ENCODE results near the gene FHAD1.

Gene FHAD1

DNA sequence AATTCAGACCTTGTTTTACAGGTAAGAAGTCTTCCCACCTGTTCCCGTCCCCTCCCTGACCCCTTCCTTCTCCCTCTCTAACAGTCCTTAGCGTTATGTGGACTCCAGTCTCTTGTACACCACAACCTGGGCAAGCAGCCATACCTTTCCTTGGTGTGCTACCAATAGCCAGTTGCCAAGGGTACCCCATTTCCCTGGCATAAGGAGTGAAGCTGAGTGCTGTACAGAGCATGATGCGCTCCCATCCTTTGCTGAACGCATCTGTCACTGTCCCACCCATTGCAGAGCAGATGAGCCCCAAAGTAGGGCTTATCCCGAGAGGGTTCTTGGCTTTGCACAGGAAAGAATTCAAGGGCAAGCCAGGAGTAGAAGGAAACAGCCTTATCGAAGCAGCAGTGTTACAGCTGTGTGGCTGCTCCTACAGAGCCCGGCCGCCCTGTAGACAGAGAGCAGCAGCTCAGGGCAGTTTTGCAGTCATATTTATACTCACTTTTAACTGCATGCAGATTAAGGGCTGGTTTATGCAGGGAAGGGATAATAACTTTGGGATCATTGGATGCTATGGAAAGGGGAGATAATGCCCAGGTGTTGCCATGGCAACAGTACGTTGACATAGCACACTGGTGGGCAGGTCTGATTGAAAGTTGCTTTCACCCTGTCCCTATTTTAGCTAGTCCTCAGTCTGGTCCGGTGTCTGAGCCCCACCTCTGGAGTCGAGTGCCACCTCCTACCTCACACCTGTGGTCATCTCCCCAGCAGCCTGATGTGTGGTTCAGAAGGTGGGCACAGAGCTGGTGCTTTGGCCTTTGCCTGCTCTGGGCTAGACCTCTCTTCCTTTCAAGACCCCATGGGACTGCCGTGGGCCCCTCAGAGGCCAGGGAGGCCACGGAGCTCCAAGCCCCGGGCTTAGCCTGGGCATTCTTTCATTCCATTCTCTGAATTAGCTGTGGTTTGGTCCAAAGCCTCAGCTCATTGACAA, 5.1 kb downstream of the FHAD1 start:
- DNase-seq: no peak

DNA sequence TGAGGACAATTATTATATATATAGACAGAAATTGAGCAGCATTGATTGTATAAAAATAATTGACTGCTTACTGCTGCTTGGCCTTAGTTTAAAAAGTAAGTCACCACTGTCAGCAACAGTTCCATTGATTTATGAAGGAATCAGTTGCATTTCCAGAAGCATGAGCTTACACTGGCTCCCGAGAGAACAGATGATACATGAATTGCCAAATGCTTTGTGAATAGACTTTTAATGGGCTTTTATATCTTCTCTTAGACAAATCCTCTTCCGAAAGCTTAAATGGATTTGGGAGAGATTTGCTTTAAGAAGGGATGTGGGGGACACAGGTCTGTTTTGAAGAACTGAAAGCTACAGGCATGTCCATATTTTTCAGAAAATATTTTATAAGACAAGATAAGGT, 7.5 kb downstream of the FHAD1 start:
- DNase-seq: no peak

DNA sequence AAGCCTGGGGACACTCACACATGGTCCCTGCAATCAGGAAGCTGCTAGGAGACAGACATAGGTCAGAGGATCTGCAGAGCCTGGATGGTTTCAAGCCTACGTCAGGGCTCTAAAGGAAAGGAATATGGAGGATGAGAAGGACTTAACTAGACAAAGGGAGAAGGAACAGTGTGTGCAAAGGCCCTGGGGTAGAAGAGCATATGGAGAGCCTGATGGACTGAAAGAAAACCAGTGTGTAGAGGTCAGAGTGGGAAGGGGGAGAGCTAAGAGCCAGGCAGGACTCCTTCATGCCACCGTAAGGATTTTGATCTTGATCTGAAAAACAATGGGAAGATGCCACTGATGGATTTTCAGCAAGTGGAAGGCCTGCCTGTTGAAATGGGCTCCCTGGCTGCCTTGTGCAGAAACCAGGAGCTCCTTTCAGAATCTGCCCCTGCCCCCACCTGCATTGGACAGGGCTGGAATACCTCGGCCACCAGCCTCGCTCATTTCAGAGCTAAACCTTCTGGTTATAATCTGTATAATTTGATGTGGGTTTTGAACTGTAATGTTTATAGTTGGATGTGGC, 8.6 kb downstream of the FHAD1 start:
- DNase-seq: no peak

DNA sequence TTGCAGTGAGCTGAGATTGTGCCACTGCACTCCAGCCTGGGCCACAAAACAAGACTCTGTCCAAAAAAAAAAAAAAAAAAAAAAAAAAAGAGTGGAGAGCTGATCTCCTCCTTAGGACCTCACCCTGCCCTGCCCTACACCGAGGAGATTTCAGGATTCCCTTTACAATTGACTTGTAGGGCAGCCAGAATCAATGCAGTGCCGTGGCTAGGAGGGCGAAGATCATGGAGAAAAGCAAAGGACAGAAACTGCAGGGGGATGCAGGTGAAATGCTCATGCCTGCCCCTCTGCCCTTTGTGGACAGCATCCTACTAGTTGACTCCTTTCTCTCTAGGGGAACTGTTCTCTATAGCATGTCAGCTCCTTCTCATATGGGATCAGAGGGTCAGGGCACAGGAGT, 9.6 kb downstream of the FHAD1 start:
- no peak for DNase-seq

DNA sequence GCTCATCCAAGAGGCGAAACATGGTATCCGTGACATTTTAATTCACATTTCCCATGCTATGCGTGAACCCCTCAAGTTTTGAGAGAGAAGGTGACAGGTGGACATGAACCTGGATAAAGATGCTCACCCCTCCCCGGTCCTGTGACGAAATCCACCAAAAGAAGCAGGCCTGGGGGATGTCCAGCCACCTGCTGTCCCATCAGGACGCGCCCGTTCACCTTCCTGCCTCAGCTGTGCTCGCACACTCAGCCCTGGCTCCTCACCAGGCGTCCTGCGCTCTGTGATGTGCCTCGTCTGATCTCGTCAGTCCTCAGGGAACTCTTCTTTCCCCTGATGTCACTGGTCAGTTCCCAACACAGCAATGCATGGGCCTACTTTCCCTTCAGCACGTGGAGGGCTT, 10.3 kb downstream of the FHAD1 start:
- DNase-seq: no peak

DNA sequence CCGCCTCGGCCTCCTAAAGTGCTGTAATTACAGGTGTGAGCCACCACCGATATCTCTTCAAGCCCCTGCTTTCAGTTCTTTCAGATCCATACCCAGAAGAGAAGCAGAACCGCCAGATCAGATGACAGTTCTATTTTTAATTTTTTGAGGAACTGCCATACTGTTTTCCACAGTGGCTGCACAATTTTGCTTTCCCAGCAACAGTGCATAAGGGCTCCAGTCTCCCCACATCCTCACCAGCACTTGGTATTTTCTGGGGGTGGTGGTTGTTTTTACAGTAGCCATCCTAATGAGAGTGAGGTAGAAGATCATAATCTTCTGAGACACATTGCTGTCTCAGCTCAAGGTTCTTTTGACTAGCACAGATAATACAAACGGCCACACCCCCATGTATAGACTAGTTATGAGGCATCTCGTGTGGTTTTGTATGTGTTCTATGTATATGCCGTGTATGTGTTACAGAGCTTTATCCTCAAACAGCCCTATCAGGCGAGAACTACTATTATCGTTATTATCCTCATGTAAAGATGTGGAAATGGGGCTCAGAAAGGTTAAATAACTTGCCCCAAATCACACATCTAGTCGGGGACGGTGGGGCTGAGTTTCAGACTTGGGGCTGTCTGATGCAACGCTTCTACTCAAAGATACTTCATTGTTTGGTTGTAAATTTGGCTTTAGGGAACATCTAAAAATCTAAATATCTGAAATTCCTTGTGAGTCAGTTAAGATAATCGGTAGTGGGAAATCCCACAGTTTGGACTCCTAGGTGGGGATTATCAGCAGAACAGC, 12.0 kb downstream of the FHAD1 start:
- DNase-seq: no peak

DNA sequence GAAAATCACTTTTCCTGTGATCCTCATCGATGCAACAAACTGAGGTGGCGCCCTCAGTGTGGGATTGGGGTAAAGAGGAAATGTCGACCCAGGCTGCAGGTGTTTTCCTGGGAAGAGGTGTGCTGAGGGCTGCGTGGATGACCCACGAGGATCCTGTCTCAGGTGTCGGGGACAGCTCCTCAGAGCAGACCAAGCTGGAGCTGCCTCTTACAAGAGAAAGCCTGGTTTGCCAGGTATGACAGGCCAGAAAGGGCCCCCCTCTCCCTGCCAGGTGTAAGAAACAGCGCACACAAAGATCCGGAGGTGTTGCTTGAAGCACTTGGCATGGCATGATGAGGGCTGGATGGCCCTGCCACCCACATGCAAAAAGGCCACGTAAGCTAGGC, 12.6 kb downstream of the FHAD1 start:
- DNase-seq: no peak

DNA sequence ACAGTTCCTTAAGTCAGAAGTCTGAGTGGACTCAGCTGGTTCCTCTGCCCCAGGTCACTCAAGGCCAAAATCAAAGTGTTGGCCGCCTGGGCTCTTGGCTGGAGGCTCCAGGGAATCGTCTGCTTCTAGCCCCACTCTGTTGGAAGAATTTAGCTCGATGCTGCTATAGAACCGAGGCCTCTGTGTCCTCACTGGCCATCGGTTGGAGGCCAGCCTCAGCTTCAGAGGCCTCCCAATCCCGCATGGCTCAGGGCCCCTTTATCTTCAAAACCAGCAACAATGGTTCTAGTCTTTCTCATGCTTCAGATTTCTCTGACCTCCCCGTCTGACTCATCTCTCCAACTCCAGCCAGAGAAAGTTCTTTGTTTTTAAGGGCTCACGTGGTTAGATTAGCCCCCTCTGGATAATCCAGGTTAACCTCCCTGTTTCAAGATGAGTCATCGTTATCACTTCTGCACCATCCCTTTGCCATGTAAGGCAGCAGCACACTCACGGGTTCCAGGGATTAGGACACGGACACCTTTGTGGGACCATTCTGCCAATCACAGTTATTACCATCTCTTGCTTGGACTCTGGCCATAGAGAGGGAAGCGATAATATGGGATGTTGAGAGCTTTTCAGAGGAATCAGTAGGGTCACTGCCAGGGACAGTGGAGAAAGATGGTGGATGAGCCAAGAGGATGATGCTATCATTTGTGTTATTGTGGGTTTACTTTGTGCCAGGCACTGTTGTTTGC, 13.6 kb downstream of the FHAD1 start:
- DNase-seq: no peak

DNA sequence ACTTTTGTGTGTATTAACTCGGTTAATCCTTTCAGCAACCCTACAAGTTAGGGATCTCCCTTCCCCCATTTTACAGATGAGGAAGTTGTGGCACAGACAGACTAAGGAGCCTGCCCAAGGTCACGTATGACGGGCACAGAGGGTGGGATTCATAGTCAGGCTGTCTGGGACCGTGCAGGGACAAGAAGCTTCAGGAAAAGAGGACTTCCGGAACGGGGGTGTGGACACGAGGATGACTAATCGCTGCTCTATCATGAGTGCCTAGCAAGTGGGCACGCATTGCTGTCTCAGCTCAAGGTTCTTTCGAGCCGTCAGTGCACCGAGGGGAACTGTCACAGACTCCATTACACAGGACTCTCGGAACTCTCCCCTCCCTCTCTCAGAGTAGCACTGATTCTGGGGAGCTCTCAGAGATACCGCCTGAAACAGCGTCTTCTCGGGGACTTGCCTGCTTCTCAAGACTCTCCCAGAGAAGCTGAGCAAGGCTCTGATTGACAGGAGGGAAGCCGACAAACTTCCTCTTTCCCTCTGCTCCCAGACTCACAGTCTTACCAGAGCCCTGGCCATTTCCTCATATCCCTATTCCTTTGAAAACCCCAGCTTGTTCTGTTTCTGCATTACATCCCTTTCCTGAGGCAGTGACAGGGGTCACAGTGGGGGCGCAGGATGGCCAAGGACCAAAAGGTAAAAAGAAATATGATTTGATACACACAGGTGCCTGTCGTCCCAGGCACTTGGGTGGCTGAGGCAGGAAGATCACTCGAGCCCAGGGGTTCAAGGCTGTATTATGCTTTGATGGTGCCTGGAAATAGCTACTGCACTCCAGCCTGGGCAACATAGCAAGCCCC, 14.4 kb downstream of the FHAD1 start:
- no peak for DNase-seq

DNA sequence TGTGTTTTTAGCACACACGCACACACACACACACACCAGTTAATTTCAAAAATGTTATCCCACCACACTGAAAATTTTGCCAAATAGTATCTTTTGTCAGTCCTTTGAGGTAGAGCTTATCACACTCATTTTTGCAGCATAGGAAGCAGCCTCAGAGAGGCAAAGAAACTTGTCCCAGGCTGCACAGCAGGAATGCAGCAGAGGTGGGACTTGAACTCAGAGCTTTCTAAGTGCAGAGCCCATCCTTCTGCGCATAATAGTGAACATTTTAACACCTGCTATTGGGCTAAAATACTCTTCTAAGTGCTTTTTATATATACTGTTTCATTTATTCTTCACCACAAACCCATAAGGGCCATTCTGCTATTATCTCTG, 15.0 kb downstream of the FHAD1 start:
- no peak for DNase-seq

DNA sequence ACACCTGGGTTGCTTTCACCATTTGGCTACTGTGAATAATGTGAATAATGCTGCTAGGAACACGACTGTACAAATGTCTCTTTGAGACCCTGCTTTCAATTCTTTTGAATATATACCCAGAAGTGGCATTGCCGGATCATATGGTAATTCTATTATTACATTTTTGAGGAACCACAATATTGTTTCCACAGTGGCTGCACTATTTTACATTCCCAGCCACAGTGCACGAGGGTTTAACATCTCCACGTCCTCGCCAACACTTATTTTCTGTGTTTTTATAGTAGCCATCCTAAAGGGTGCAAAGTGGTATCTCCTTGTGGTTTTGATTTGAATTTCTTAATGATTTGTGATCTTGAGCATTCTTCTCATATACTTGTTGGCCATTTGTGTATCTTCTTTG, 15.7 kb downstream of the FHAD1 start:
- DNase-seq: no peak

DNA sequence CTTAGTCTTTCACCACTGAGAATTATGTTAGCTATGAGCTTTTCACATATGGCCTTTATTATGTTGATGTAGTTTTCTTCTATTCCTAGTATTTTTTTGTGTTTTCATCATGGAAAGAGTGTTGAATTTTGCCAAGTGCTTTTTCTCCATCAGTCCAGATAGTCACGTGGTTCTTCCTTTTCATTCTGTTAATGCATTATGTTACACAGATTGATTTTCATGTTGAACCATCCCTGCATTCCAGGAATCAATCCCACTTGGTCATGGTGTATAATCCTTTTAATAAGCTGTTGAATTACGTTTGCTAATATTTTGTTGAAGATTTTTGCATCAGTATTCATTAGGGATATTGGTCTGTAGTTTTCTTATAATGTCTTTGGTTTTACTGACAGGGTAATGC, 17.7 kb downstream of the FHAD1 start:
- no peak for DNase-seq

DNA sequence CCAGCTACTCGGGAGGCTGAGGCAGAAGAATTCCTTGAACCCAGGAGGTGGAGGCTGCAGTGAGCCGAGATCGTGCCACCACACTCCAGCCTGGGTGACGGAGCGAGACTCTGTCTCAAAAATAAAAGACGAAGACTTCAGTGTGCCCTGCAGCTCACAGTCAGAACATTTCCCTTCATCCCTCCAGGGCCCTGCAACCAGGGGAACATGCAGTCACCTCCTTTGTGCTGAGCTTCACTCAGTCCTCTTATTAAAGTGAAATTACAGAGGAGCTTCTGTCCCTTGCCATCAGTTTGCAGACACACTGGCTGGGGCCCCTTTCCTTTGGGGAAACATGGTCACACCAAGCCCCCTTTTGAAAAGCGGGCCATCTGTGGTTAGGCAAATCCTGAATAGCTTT, 24.2 kb downstream of the FHAD1 start:
- no peak for DNase-seq

DNA sequence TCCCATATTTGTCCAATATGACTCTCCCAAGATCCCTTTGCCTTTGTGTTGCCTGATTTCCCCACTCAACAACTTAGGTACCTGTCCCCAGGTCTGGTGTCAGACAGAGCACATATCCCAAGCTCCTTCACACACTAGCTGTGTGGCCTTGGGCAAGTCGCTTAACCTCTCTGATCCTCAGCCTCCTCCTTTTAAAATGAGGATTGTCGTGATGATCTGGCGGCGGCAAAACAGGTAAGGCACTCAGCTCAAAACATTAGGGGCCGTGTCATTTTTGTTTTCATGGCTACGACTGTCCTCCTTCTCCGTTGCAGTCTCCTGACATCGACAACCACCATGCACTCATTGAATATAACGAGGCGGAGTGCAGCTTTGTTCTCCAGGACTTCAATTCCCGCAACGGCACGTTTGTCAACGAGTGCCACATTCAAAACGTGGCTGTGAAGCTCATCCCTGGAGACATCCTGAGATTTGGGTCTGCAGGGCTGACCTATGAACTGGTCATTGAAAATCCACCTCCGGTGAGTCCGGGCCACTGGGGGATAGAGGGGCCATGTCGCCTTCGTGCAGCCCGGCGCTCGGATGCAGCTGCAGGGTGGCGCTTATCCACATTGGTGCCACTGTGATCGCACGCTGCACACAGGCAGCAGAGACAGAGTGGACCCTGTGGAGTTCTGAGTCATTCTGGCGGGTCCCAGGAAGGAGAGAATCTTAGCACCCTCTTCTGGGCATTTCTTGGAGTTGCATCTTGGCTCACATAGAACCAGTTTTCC, 25.2 kb downstream of the FHAD1 start:
- no peak for DNase-seq

DNA sequence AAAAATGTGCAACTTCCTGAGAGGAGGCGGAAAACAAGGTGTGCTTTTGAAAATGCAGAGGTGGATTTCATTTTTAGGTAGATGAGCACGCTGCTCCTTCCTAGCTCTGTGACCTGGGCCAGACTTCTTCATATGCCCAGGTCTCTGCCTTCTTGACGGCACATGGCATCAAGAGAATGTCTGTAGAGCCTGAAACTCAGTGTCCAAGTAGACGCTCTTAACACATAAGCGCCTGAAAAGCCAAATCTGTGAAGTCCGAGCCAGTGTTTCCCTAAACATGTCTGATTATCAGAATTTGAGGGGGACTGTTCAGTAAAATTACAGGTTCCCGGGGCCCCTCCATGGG, 25.7 kb downstream of the FHAD1 start:
- no peak for DNase-seq

DNA sequence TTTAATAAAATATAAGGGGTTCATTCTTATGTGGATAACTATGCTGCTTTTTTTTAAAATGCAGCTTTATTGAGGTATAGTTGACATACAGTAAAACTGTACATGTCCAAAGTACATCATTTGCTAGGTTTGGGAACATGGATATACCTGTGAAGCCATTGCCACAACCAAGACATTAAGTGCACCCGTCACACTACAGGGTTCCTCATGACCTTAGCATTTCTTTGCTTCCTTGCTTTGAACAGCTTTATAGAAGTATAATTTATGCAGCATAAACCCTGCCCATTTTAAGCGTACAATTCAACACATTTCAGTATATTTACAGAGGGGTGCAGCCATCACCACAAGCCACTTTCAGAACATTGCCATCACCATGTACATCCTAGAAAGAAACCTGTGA, 26.3 kb downstream of the FHAD1 start:
- no peak for DNase-seq

DNA sequence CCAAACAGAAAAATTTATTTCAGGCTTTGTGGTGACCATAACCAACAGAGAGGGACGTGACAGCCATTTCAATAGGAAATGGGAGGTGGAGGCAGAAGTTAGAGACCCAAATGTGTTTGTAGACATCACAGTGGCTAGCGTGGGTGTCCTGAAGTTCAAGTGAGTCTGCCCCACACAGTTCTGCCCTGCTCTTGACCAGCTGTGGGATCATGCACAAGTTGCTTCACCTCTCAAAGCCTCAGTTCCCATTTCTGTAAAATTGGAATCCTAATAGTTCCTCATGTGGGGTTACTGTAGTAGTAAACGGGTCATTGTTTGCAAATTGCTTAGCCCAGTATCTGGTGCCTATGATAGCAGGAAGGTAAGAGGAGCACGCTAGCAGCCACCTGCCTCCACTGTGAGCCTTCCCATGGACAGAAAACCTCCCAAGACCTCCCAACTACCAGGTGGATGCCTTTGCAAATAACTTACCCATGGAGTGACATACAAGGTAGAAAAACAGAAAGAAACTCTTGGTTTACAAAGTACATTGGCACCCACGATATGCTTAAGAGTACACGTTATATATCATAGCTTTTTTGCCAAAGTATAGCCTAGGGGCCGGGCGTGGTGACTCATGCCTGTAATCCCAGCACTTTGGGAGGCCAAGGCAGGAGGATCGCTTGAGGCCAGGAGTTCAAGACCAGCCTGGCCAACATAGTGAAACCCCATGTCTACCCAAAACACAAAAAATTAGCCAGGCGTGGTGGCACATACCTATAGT, 29.1 kb downstream of the FHAD1 start:
- no peak for DNase-seq

DNA sequence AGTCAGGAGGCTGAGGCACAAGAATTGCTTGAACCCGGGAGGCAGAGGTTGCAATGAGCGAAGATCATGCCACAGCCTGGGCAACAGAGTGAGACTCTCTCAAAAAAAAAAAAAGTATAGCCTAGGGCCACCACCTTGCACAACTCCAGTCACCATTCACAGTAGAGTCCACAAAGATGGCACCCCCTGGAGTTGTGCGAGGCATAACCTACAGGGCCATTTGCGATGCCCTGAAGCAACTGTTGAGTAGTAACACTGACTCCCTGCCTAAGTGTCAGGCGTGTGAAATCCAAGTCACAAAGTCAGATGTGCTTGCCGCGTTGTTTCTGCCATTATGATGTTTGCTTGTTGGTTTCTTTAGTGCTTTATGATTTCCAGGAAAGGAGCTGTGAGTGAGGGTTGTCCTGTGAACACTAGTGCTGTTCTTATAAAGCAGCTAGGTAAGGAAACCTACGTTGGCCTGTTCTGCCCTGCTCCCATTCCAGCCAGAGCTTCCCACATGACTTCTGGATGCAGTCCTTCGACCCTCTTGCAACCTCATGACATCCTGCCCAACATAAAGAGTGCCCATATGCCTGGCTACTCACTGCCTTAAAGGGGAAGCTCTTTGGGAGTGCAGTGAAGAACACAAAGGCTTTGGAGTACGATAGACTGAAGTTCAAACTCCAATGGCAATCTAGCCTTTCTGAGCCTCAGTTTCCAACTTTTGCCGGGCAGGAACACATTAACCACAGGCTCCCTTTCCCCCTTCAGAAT, 29.8 kb downstream of the FHAD1 start:
- DNase-seq: no peak

DNA sequence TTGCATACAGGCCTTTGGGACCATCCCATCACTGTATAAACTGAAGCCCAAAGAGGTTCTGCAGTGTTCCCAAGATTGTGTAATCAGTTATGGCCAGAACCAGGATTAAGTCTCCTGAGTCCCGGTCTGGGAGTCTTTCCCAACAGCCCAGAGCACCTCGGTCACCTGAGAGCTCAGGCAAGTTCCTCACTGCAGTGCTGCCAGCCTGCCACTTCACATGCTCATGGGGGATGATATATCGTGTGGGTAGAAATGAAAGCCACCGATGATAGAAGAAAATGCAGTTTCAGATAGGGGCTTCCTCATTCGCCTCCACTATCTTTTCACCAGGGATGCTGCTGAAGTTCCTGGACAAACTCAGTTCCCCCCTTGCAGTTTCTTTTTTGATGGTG, 30.4 kb downstream of the FHAD1 start:
- no peak for DNase-seq

DNA sequence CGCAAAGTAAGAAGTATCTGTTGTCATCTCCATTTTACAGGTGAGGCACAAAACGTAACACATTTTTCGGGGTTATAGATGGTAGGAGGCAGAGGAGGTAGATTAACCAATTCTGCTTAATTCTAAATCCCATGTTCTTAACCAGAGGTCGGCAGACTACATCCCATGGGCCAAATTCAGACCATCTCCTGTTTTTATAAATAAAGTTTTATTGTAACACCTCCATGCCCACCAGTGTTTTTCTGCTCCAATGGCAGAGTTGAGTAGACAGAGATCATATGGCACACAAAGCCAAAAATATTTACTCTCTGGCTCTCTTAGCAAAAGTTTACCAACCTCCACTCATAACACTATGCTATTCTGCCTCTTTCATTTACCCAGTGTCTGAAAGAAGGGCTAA, 30.9 kb downstream of the FHAD1 start:
- no peak for DNase-seq

Data from 8988T (cell line).